Measurements from ENCODE around the gene CDH26. TPM values are rescaled to one million over a fixed set of nuclear protein-coding genes. Genes with fewer than 3 reads are reported as not detected.

CDH26 gene
- polyA plus RNA-seq, 3 donors = 1.3 to 3.0 (median 2.0) TPM

DNA sequence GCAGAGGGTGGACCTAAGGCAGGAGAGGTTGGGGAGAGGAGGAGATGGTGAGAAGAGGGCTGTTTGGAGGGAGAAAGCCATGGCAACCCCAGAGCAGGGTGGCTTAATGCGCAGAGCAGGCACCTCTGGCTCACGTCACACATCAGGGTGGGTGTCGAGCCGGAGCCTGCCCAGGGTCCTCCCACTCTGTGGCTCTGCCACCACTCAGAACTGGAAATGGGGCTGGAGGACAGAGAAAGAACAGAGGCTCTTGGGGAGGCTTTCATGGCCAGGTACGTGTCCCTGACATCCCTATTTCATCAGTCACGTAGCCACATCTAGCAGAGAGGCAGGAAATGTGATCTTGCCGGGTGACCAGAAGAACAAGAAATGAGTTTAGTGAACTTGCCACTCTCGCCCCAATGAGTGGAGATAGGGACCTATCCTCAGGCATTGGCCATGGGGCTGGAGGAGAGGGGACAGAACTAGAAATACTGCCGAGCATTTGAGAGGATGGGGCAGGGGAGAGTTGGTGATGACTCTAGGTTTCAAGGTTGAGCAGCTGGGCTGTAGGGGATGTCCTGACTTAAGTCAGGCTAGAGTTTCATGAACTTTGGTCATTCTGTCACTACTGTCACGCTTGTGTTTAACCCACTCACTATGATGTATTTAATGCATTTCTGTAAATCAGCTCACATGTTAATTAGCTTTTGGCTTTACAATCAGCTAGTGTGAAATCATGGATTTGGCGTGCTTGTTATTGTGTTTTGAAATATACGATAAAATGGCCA, 52.7 kb downstream of the CDH26 start:
- 91% methylated on average over 6 of the region's 12 CpGs for WGBS (ENCODE audit: insufficient coverage)
- no peak overlapping the region for H3K4me3 Mint-ChIP-seq
- no peaks in the 10 kb centered on the region for H3K9me3 ChIP-seq (replicated peaks in 1 of 2; ENCODE audit: control insufficient read depth in 1 of 2, insufficient read depth in 1 of 2, low read length in 2 of 2)

More for the DNA sequence above, 52.7 kb downstream of the CDH26 start:
- H3K9ac ChIP-seq (ENCODE audit: insufficient read depth, low read length, poor library complexity, severe bottlenecking) = no peak overlapping the region
- H2AFZ ChIP-seq (ENCODE audit: insufficient read depth, low read depth, low read length, poor library complexity, severe bottlenecking) = no peak overlapping the region
- peak in 1 of 3 donors; percentile 29 for DNase-seq
- Mint-ChIP-seq H3K27me3 (ENCODE audit: low read depth in 3 of 3) (peaks cover 0 to 1% (median 0%) of the 10 kb centered on the region in 3 donors), H3K27ac (peak overlapping the region in 4 of 7 donors; percentile 22 to 30 (median 26)), H3K4me1 (peaks cover 56% of the 10 kb centered on the region), H3K9me3 (peaks cover 1 to 7% (median 3%) of the 10 kb centered on the region in 7 donors), H3K36me3 (peaks cover 8 to 15% of the 10 kb centered on the region in 2 donors)
- no peaks in the 10 kb centered on the region for H4K20me1 ChIP-seq (ENCODE audit: insufficient read depth, low read length)
- no peaks in the 10 kb centered on the region for H3K79me2 ChIP-seq (ENCODE audit: insufficient read depth, low read length)
- no peak for TF ChIP-seq CTCF (IDR thresholded peaks at IDR 0.05)
- intact Hi-C loops (cut with micrococcal nuclease) = no loop called here
- no peaks in the 10 kb centered on the region for H3K36me3 ChIP-seq (replicated peaks in 1 of 2; ENCODE audit: control insufficient read depth in 1 of 2, insufficient read depth in 2 of 2, low read length in 2 of 2)
- no peak overlapping the region for H3K4me3 ChIP-seq (replicated peaks in 1 of 3; ENCODE audit: low read depth in 2 of 3, low read length in 3 of 3)
- no peaks in the 10 kb centered on the region for H3K27me3 ChIP-seq (ENCODE audit: control insufficient read depth in 2 of 2, insufficient read depth in 2 of 2, low read length in 2 of 2)
- H3K4me2 ChIP-seq (replicated peaks; ENCODE audit: extremely low read depth, low read length, poor library complexity, severe bottlenecking) = no peak overlapping the region
- H3K27ac ChIP-seq (ENCODE audit: low read depth in 1 of 2, low read length in 2 of 2) = no peak overlapping the region
- H3K4me1 ChIP-seq (ENCODE audit: control insufficient read depth in 1 of 2, insufficient read depth in 2 of 2, low read length in 2 of 2) = peaks cover 34 to 46% of the 10 kb centered on the region in 2 donors
